Dermis lymphatic vessel endothelial cell (primary cell): ENCODE results near the gene SSC4D. TPM values are rescaled to one million over a fixed set of nuclear protein-coding genes. Genes with fewer than 3 reads are reported as not detected.

ENCODE experiments used
- total RNA-seq: library from RNA; depleted of rRNA; stranded (reverse); fragments of >200 nt; gene quantifications from 2 replicates; pipeline ENCODE4 v1.2.1, GENCODE V29; 2014

The SSC4D gene
- 0.09 and 0.54 TPM in 2 replicates for total RNA-seq

GRCh38 chr7:76409537-76409936 is at the start of gene SSC4D:
TSS of gene SSC4D (minus strand) at chr7:76409697. CDS start at chr7:76404439, 5,258 bp downstream.

GRCh38 chr7:76424413-76425111 is 15.1 kb upstream of the SSC4D start, which contains the start of gene ZP3:
TSS of gene ZP3 (plus strand) at chr7:76424950. CDS start at chr7:76424965, 15 bp downstream.

GRCh38 chr7:76358481-76359110 is 50.9 kb downstream of the SSC4D start, which contains the start of gene YWHAG:
TSS of gene YWHAG (minus strand) at chr7:76358991. CDS start at chr7:76358808, 183 bp downstream.

Other genes starting within 250 kb of the SSC4D start
- gene SRRM3, start 207.8 kb downstream of the SSC4D start, total RNA-seq = 1.7 and 2.8 TPM in 2 replicates
- gene HSPB1, start 107.0 kb downstream of the SSC4D start, total RNA-seq = 49.3 and 107 TPM in 2 replicates
- gene YWHAG, start 50.7 kb downstream of the SSC4D start, total RNA-seq = 98.9 and 114 TPM in 2 replicates
- gene ZP3, start 15.3 kb upstream of the SSC4D start, total RNA-seq = 1.1 and 2.8 TPM in 2 replicates
- 3.4 and 5.2 TPM in 2 replicates for gene DTX2, start 52.0 kb upstream of the SSC4D start, total RNA-seq
- gene UPK3B, start 100.9 kb upstream of the SSC4D start, total RNA-seq = 0.11 and 0.17 TPM in 2 replicates
- gene SPDYE16, start 133.6 kb upstream of the SSC4D start, total RNA-seq = 0.11 TPM in 1 of 2 replicates, not detected in the other
- 2.1 and 2.9 TPM in 2 replicates for gene POMZP3, start 217.6 kb upstream of the SSC4D start, total RNA-seq